RWPE2 (cell line): Measurements from ENCODE around the gene SORCS1.

Experiments used
- ATAC-seq: fragments of 200-7000 bp; cut with Tn5 transposase; 3 replicates; pipeline ENCODE4 v1.9.1; 2021; ENCODE audit warnings: low read depth
- DNase-seq: peaks from one replicate; pipeline ENCODE4 v3.0.0-alpha.2; 2020; ENCODE audit warnings: low spot score
- H3K27ac ChIP-seq: fragments of 450-650 bp; 2 replicates; pipeline ENCODE4 v1.5.1; 2017; ENCODE audit warnings: mild to moderate bottlenecking; ENCODE audit not compliant: poor library complexity, severe bottlenecking
- H3K27me3 ChIP-seq: fragments of 250-450 bp; sonication (Bioruptor Pico); 2 replicates; pipeline ENCODE4 v1.5.1; 2021; ENCODE audit warnings: mild to moderate bottlenecking, moderate library complexity; ENCODE audit not compliant: insufficient read depth, poor library complexity, severe bottlenecking
- H3K36me3 ChIP-seq: fragments of 250-450 bp; sonication (Bioruptor Pico); 2 replicates; pipeline ENCODE4 v1.5.1; 2020; ENCODE audit warnings: low read depth, mild to moderate bottlenecking, moderate library complexity
- H3K4me1 ChIP-seq: fragments of 250-450 bp; sonication (Bioruptor Pico); 2 replicates; pipeline ENCODE4 v1.5.1; 2021; ENCODE audit warnings: mild to moderate bottlenecking, moderate library complexity; ENCODE audit not compliant: insufficient read depth, poor library complexity, severe bottlenecking
- H3K4me3 ChIP-seq: fragments of 250-450 bp; sonication (Bioruptor Pico); 2 replicates; pipeline ENCODE4 v1.5.1; 2021; ENCODE audit warnings: mild to moderate bottlenecking, moderate library complexity; ENCODE audit not compliant: severe bottlenecking
- H3K9me3 ChIP-seq: fragments of 250-450 bp; sonication (Bioruptor Pico); 2 replicates; pipeline ENCODE4 v1.5.1; 2021; ENCODE audit warnings: mild to moderate bottlenecking, moderate library complexity; ENCODE audit not compliant: severe bottlenecking
- TF ChIP-seq, protein P1 (sequence below): fragments of 450-650 bp; IDR thresholded peaks from one replicate; pipeline ENCODE4 v1.5.1; 2017; ENCODE audit warnings: mild to moderate bottlenecking, moderate library complexity; ENCODE audit not compliant: poor library complexity, severe bottlenecking

The SORCS1 gene

GRCh38 chr10:107043461-107043860 lies 121.0 kb downstream of the SORCS1 start:
- no peaks in the 10 kb centered on the region for H3K9me3 ChIP-seq
- no peaks in the 10 kb centered on the region for H3K4me1 ChIP-seq
- ATAC-seq (no peak), DNase-seq (no peak)
- no peak overlapping the region for H3K27ac ChIP-seq
- H3K4me3 ChIP-seq = no peak overlapping the region
- H3K36me3 ChIP-seq = no peaks in the 10 kb centered on the region
- no peaks in the 10 kb centered on the region for H3K27me3 ChIP-seq
- TF ChIP-seq, protein P1, sequence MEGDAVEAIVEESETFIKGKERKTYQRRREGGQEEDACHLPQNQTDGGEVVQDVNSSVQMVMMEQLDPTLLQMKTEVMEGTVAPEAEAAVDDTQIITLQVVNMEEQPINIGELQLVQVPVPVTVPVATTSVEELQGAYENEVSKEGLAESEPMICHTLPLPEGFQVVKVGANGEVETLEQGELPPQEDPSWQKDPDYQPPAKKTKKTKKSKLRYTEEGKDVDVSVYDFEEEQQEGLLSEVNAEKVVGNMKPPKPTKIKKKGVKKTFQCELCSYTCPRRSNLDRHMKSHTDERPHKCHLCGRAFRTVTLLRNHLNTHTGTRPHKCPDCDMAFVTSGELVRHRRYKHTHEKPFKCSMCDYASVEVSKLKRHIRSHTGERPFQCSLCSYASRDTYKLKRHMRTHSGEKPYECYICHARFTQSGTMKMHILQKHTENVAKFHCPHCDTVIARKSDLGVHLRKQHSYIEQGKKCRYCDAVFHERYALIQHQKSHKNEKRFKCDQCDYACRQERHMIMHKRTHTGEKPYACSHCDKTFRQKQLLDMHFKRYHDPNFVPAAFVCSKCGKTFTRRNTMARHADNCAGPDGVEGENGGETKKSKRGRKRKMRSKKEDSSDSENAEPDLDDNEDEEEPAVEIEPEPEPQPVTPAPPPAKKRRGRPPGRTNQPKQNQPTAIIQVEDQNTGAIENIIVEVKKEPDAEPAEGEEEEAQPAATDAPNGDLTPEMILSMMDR = no peak

- DNase-seq (no peak), ATAC-seq (no peak)
- TF ChIP-seq, protein P1 = no peak
- no peak overlapping the region for H3K27ac ChIP-seq
- no peaks in the 10 kb centered on the region for H3K4me1 ChIP-seq
- H3K36me3 ChIP-seq = no peaks in the 10 kb centered on the region
- no peak overlapping the region for H3K4me3 ChIP-seq
- H3K9me3 ChIP-seq = no peaks in the 10 kb centered on the region
- no peaks in the 10 kb centered on the region for H3K27me3 ChIP-seq
These were observed 127.0 kb downstream of the SORCS1 start for GRCh38 chr10:107037192-107038122.

DNA sequence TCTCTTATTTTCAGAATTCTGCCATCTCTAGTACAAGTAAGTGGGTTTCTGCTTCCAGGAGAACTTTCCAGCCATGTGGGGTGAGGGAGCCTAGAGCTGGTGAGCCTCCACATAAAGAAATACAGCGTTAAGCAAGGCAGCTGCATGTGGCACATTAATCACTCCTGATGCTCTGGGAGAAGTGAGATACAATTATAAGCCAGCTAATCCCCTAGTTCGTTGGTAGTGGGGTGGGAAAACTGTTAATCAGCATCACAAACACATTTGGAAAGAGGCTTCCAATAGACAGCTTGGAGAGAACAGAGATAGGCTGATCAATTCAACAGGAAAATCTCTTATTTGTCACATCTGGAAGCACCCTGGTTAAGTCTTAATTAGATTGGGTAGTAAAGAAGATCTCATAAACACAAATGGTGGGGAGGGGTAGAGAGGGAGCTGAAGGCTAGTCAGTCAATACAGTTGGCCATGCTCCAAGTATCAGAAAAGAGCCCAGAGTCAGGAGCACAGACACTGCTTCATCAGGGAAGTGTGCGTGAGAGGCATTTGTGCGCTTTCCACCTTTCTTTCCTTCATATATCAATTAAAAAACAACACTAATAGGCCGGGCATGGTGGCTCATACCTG lies 130.6 kb downstream of the SORCS1 start:
- no peaks in the 10 kb centered on the region for H3K36me3 ChIP-seq
- H3K4me3 ChIP-seq = no peak overlapping the region
- DNase-seq = no peak
- H3K27me3 ChIP-seq = no peaks in the 10 kb centered on the region
- ATAC-seq = no peak
- H3K9me3 ChIP-seq = no peaks in the 10 kb centered on the region
- TF ChIP-seq, protein P1 = no peak
- H3K4me1 ChIP-seq = no peaks in the 10 kb centered on the region
- H3K27ac ChIP-seq = no peak overlapping the region

GRCh38 chr10:107032700-107033401 lies 131.7 kb downstream of the SORCS1 start:
- no peaks in the 10 kb centered on the region for H3K4me1 ChIP-seq
- ATAC-seq (no peak), DNase-seq (no peak)
- no peaks in the 10 kb centered on the region for H3K36me3 ChIP-seq
- no peak overlapping the region for H3K4me3 ChIP-seq
- H3K27ac ChIP-seq = no peak overlapping the region
- H3K27me3 ChIP-seq = no peaks in the 10 kb centered on the region
- TF ChIP-seq, protein P1 = no peak
- H3K9me3 ChIP-seq = no peaks in the 10 kb centered on the region
